Fibroblast of lung (primary cell): ENCODE data around the gene SELENON.

Experiments
- EZH2 ChIP-seq: IDR thresholded peaks from 2 replicates; pipeline ENCODE4 v1.5.1; 2012; ENCODE audit warnings: low read length, control low read depth, mild to moderate bottlenecking; ENCODE audit errors: missing control alignments
- TF ChIP-seq, protein P1 (sequence below), 2 donors: IDR thresholded peaks in 1 of 2; conservative IDR thresholded peaks in 1 of 2; 1 replicate in 1 of 2; 2 replicates in 1 of 2; pipeline ENCODE4 v1.5.1; 2011 to 2012; ENCODE audit warnings: low read length in 2 of 2, control low read depth in 1 of 2, inconsistent platforms in 1 of 2, low read depth in 1 of 2, mild to moderate bottlenecking in 1 of 2

DNA sequence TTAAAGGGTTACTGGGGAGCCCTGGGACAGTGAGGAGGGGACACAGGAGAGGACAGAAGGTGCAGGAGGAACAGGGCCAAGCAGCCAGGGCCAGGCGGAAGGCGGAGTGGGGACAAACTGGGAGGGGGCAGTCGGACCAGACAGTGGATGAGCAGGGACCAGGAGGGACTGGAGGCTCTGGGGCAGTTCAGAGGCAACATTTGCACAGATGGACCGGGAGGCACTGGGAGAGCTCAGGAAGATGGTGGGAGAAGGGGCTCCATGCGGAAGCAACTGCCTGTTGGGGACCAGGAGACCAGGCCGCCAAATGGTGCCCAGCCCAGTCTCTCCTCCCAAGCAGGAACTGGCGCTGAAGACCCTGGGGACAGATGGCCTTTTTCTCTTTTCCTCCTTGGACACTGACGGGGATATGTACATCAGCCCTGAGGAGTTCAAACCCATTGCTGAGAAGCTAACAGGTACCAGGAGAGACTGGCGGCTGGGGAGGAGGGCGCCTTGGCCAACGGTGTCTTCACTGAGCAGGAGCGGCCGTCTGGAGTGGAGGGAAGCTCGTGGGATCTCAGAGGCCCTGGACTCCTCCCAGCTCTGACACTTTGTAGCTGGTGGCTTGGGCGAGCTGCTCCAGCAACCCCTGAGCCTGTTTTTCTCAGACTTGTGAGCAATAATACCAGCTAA, 847 bp downstream of the SELENON start:
- TF ChIP-seq, protein P1, sequence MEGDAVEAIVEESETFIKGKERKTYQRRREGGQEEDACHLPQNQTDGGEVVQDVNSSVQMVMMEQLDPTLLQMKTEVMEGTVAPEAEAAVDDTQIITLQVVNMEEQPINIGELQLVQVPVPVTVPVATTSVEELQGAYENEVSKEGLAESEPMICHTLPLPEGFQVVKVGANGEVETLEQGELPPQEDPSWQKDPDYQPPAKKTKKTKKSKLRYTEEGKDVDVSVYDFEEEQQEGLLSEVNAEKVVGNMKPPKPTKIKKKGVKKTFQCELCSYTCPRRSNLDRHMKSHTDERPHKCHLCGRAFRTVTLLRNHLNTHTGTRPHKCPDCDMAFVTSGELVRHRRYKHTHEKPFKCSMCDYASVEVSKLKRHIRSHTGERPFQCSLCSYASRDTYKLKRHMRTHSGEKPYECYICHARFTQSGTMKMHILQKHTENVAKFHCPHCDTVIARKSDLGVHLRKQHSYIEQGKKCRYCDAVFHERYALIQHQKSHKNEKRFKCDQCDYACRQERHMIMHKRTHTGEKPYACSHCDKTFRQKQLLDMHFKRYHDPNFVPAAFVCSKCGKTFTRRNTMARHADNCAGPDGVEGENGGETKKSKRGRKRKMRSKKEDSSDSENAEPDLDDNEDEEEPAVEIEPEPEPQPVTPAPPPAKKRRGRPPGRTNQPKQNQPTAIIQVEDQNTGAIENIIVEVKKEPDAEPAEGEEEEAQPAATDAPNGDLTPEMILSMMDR (conservative IDR thresholded peaks at IDR 0.05 in 1 of 2, IDR thresholded peaks at IDR 0.05 in 1 of 2; ENCODE audit: low read depth in 1 of 2, low read length in 2 of 2): no peak
- no peak for TF ChIP-seq EZH2
